MM.1S (cell line): Measurements from ENCODE around the gene LDLRAD4.

ENCODE experiments used
- CTCF ChIP-seq: fragments of 300-600 bp; sonication (generic); IDR thresholded peaks from 2 replicates; pipeline ENCODE4 v1.5.1; 2016; ENCODE audit warnings: antibody characterized with exemption, low read length, mixed read lengths
- EZH2 ChIP-seq: fragments of 300-600 bp; sonication (generic); optimal IDR thresholded peaks from 2 replicates; pipeline ENCODE3; 2017; ENCODE audit warnings: low read depth, mild to moderate bottlenecking, antibody characterized with exemption, low read length, mixed read lengths
- EZH2phosphoT487 ChIP-seq: fragments of 300-600 bp; sonication (generic); IDR thresholded peaks from 2 replicates; pipeline ENCODE4 v1.6.1; 2018; ENCODE audit warnings: antibody characterized with exemption, low read length

- TF ChIP-seq CTCF (no peak), EZH2phosphoT487 (no peak), EZH2 (no peak)
Observed at GRCh38 chr18:13589316-13589715, 370.8 kb downstream of the LDLRAD4 start.
